ENCODE measurements around the gene CSH2.
"Not testable (repeated sequence)": the region's sequence is repeated elsewhere in the genome, so short reads cannot be mapped to it uniquely, and the experiment has no call there.

- not testable (repeated sequence) for TF ChIP-seq POLR2A, POLR2AphosphoS5, CTCF (IDR thresholded peaks at IDR 0.05)
These were observed 19.0 kb upstream of the CSH2 start for GRCh38 chr17:63892316-63893037.

All from prostate gland (tissue), 2 donors.